Activated T-helper 17 cell treated with anti-CD3 and anti-CD28 coated beads, Interleukin-2, amount 50 U/mL, for 72 hours (primary cell): ENCODE measurements around the gene SMIM13. TPM values are rescaled to one million over a fixed set of nuclear protein-coding genes. Genes with fewer than 3 reads are reported as not detected.

ENCODE experiments used
- ATAC-seq: fragments of 150-1000 bp; cut with Tn5 transposase; replicated peaks from 2 replicates; pipeline ENCODE4 v1.10.0; 2021; ENCODE audit warnings: mild to moderate bottlenecking, moderate library complexity
- H3K27ac Mint-ChIP-seq: one replicate; pipeline ENCODE4 v1.8.0; 2022; ENCODE audit warnings: mixed read lengths
- H3K27me3 Mint-ChIP-seq: one replicate; pipeline ENCODE4 v1.8.0; 2022; ENCODE audit warnings: mixed read lengths
- H3K36me3 Mint-ChIP-seq: one replicate; pipeline ENCODE4 v1.8.0; 2022; ENCODE audit warnings: low read depth, mild to moderate bottlenecking, mixed read lengths
- H3K4me1 Mint-ChIP-seq: one replicate; pipeline ENCODE4 v1.8.0; 2022; ENCODE audit warnings: mixed read lengths
- H3K4me3 Mint-ChIP-seq: one replicate; pipeline ENCODE4 v1.8.0; 2022; ENCODE audit warnings: mild to moderate bottlenecking, mixed read lengths
- H3K9me3 Mint-ChIP-seq: one replicate; pipeline ENCODE4 v1.8.0; 2022; ENCODE audit warnings: mixed read lengths
- total RNA-seq, 2 donors: library from RNA; stranded (reverse); gene quantifications; one replicate each; pipeline ENCODE4 v1.2.3, GENCODE V29; 2022

The SMIM13 gene
- total RNA-seq, 2 donors from 2014 or later, result 5.8 to 10.5 TPM

DNA sequence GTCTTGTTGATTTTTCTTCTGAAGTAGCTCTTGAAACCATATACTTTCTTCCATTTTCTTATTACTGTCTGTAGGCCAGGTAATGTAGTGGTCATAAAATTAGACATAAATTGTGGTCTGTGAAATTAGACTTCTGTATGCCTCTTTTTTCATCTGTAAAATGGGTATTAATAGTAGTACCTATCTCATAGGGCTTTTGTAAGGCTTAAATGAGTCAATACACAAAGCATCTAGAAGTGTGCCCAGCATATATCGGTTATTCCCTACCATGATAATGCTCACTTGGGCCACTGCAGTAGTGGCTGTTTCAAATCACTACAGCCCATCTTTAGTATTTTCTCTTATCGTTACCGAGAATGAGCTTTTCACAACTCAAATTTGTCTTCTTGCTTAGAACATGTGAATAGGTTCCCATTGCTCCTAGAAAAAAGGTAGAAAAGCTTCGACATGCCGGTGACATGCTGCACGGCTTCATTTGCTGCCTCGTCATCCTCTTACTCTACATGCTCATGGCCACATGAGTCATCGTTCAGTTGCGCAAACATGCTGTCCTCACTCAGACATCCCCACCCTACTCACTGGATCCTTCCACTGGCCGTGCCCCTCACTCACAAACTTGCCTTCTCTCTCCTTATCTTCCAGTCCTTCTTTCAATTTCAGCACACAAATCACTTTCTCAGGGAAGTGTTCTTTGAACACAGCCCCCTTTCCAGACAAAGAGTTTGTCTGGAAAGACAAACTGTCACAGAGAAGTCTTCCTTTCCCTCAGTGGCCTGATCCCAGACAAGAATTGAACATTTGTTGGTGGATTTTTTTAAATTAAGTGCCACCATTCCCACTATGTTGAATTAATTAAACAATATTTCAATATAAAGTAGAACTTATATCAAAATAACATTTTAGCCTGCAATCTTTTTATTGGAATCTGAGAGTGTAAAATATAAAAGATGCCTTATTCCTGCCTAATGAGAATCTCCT is 50.0 kb downstream of the SMIM13 start:
- no peak overlapping the region for H3K27ac Mint-ChIP-seq

GRCh38 chr6:11144393-11144851 is 50.8 kb downstream of the SMIM13 start:
- Mint-ChIP-seq H3K9me3 (no peaks in the 10 kb centered on the region), H3K27ac (no peak overlapping the region), H3K4me1 (peaks cover 6% of the 10 kb centered on the region), H3K27me3 (no peaks in the 10 kb centered on the region), H3K36me3 (no peaks in the 10 kb centered on the region), H3K4me3 (no peak overlapping the region)
- peak; percentile 95 for ATAC-seq

More for the DNA sequence above, 50.0 kb downstream of the SMIM13 start:
- Mint-ChIP-seq H3K27me3 (no peaks in the 10 kb centered on the region), H3K9me3 (no peaks in the 10 kb centered on the region), H3K4me3 (no peak overlapping the region), H3K36me3 (no peaks in the 10 kb centered on the region), H3K4me1 (peaks cover 12% of the 10 kb centered on the region)
- peak; percentile 27 for ATAC-seq

- no peak overlapping the region for H3K4me3 Mint-ChIP-seq
- ATAC-seq, result no peak
- H3K36me3 Mint-ChIP-seq, result no peaks in the 10 kb centered on the region
- H3K4me1 Mint-ChIP-seq, result no peaks in the 10 kb centered on the region
- no peaks in the 10 kb centered on the region for H3K27me3 Mint-ChIP-seq
- no peaks in the 10 kb centered on the region for H3K9me3 Mint-ChIP-seq
- peak overlapping the region; percentile 31 for H3K27ac Mint-ChIP-seq
Measured at GRCh38 chr6:11146117-11146826, 52.6 kb downstream of the SMIM13 start.

DNA sequence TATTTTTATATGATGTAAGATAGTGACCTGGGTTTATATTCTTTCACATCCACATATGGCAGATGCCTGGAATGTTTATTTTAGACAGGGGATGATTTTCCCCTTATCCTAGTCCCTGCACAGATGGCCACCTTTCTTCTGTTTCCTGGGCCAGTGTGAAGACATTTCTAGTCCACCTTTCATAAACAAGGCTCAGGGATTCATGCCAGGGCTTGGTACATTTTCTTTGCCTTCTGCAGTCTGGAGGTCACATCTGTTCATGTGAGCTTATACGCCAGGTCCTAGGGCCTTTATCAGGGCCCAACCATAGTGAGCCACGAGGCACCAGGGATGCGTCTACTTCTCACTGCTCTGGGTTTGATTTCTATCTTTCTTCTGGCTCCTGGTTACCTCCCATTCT is 55.9 kb downstream of the SMIM13 start:
- H3K36me3 Mint-ChIP-seq, result no peaks in the 10 kb centered on the region

GRCh38 chr6:11151488-11151887 is 57.9 kb downstream of the SMIM13 start:
- Mint-ChIP-seq H3K4me1 (peaks cover 7% of the 10 kb centered on the region), H3K9me3 (no peaks in the 10 kb centered on the region), H3K27me3 (peaks cover 7% of the 10 kb centered on the region), H3K4me3 (no peak overlapping the region), H3K27ac (no peak overlapping the region), H3K36me3 (no peaks in the 10 kb centered on the region)
- no peak for ATAC-seq

More for the DNA sequence above, 55.9 kb downstream of the SMIM13 start:
- peaks cover 4% of the 10 kb centered on the region for H3K27me3 Mint-ChIP-seq
- H3K4me3 Mint-ChIP-seq, result no peak overlapping the region
- peaks cover 7% of the 10 kb centered on the region for H3K4me1 Mint-ChIP-seq
- no peak for ATAC-seq
- H3K9me3 Mint-ChIP-seq, result no peaks in the 10 kb centered on the region
- H3K27ac Mint-ChIP-seq, result no peak overlapping the region

DNA sequence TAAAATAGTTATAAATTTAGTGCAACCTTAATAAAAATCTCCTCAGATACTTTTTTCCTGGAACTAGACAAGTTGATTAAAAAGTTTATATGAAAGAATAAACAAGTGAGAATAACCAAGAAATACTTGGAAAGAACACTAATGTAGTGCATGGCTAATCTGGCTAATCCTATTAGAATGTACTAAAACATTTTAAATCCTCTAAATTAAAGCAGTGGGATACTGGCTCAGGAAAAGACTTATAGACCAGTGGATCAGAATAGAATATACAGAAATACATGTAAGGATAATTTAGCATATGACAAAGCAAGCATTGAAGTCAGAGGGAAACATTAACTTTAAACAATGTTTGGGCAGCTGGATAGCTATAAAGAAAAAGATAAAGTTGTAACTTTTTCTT is 58.9 kb downstream of the SMIM13 start:
- no peaks in the 10 kb centered on the region for H3K36me3 Mint-ChIP-seq
- H3K4me3 Mint-ChIP-seq, result no peak overlapping the region
- no peak overlapping the region for H3K27ac Mint-ChIP-seq
- no peaks in the 10 kb centered on the region for H3K9me3 Mint-ChIP-seq
- H3K4me1 Mint-ChIP-seq, result peaks cover 7% of the 10 kb centered on the region
- peaks cover 7% of the 10 kb centered on the region for H3K27me3 Mint-ChIP-seq
- no peak for ATAC-seq

DNA sequence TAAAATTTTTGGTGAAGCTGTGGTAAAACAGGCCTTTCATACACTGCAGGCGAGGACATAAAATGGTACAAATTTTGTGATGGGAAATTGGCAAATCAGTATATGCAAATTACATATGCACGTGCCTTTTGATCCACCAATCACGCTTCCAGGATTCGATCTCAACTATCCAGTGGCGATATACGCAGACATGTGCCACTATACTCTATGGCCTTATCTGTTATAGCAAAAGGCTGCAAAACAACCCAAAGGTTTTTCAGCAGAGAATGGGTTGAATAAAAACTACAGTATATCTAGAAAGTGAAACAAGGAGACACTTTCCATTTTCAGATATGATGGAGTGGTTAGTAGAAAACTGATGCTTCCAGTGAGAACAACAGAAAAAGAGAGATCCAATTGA is 59.8 kb downstream of the SMIM13 start:
- H3K27me3 Mint-ChIP-seq, result peaks cover 7% of the 10 kb centered on the region
- peaks cover 7% of the 10 kb centered on the region for H3K4me1 Mint-ChIP-seq
- H3K36me3 Mint-ChIP-seq, result no peaks in the 10 kb centered on the region
- peak overlapping the region; percentile 26 for H3K27ac Mint-ChIP-seq
- peak overlapping the region; percentile 76 for H3K4me3 Mint-ChIP-seq
- no peaks in the 10 kb centered on the region for H3K9me3 Mint-ChIP-seq
- ATAC-seq, result peak; percentile 21

GRCh38 chr6:11155589-11155988 is 62.0 kb downstream of the SMIM13 start:
- ATAC-seq, result no peak
- H3K4me3 Mint-ChIP-seq, result no peak overlapping the region
- H3K36me3 Mint-ChIP-seq, result no peaks in the 10 kb centered on the region
- peaks cover 7% of the 10 kb centered on the region for H3K4me1 Mint-ChIP-seq
- no peaks in the 10 kb centered on the region for H3K9me3 Mint-ChIP-seq
- peaks cover 7% of the 10 kb centered on the region for H3K27me3 Mint-ChIP-seq
- no peak overlapping the region for H3K27ac Mint-ChIP-seq

DNA sequence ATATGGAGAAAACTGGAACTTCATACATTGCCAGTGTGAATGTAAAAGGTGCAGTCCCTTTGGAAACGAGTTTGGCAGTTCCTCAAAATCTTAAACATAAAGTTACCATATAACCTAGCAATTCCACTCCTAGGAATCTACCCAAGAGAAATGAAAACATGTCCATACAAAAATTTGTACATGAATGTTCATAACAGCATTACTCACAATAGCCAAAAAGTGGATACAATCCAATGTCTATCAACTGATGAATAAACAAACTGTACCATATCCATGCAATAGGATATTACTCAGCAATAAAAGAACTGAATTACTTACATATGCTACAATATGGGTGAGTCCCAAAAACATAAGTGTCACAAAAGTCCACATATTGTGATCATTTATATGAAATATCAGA is 66.6 kb downstream of the SMIM13 start:
- no peak overlapping the region for H3K4me3 Mint-ChIP-seq
- H3K4me1 Mint-ChIP-seq, result peaks cover 9% of the 10 kb centered on the region
- H3K27ac Mint-ChIP-seq, result no peak overlapping the region
- ATAC-seq, result no peak
- no peaks in the 10 kb centered on the region for H3K27me3 Mint-ChIP-seq
- no peaks in the 10 kb centered on the region for H3K36me3 Mint-ChIP-seq
- H3K9me3 Mint-ChIP-seq, result no peaks in the 10 kb centered on the region

GRCh38 chr6:11161031-11161956 is 67.7 kb downstream of the SMIM13 start:
- Mint-ChIP-seq H3K4me1 (peaks cover 9% of the 10 kb centered on the region), H3K36me3 (no peaks in the 10 kb centered on the region)
- no peak for ATAC-seq

DNA sequence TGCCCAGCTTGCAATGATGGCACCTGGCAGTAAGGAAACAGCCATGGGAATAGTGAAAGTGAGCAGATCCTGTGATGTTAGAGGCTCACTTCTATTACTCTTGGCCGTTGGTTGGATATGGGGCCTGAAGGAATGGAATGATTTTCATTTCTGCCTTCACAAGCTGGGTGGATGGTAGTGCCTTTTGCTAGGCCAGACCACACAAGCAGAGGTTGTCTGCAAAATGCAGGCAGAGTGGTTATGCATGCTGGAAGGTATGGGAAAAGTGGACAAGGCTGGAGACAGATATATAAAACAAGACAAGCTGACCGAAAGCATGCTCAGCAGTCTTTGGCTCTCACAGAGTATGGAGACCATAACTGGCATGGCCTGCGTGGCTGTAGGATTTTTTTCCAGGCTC is 68.6 kb downstream of the SMIM13 start:
- no peak overlapping the region for H3K4me3 Mint-ChIP-seq
- H3K27ac Mint-ChIP-seq, result no peak overlapping the region
- no peaks in the 10 kb centered on the region for H3K9me3 Mint-ChIP-seq
- H3K27me3 Mint-ChIP-seq, result no peaks in the 10 kb centered on the region
- no peaks in the 10 kb centered on the region for H3K36me3 Mint-ChIP-seq
- ATAC-seq, result no peak
- H3K4me1 Mint-ChIP-seq, result peaks cover 9% of the 10 kb centered on the region

More at GRCh38 chr6:11161031-11161956, 67.7 kb downstream of the SMIM13 start:
- Mint-ChIP-seq H3K4me3 (no peak overlapping the region), H3K27me3 (no peaks in the 10 kb centered on the region), H3K9me3 (no peaks in the 10 kb centered on the region), H3K27ac (no peak overlapping the region)

GRCh38 chr6:11163932-11164331 is 70.3 kb downstream of the SMIM13 start:
- H3K4me3 Mint-ChIP-seq, result no peak overlapping the region
- peaks cover 9% of the 10 kb centered on the region for H3K4me1 Mint-ChIP-seq

DNA sequence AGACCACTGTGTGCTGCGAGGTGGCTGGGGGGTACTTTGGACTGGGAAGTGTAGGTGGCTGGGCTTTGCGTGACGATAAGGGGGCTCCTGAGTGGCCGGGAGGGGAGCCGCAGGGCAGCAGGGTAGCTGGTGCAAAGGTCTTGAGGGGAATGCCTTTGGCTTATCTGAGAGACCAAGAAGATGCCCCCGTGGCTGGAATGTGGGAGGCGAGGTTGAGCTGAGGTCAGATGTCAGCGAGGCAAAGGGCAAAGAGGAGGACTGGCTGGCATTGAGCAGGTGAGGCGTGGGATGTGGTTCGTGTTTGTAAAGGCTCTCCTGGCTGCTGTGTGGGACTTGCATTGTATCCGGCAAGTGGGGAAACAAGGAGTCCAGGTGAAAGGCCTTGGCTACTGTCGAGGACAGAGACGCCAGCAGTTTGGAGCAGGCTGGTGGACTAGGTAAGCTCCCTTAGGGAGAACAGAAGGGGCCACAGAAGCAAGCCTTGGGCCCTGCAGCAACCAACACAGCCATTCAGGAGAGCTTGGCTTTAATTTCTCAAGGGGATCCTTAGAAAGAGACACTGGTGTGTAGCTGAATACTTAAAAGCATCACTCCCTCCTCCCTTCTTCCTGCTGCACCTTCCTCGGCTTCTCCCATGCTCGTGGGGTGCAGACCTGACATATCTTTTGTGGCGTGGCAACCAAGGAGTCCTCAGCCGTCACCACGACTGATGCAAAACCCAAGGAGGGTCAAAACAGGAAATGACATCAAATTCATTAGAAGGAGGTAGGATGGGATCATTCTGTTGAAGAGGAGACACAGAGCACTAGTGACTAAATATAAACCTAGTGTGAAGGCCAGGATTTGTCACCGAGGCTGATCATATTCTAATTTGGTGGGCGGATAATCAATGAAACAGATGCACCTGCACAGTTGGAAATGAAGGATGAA is 71.3 kb downstream of the SMIM13 start:
- Mint-ChIP-seq H3K27ac (peak overlapping the region; percentile 53), H3K27me3 (no peaks in the 10 kb centered on the region), H3K4me1 (peaks cover 9% of the 10 kb centered on the region), H3K9me3 (no peaks in the 10 kb centered on the region), H3K36me3 (no peaks in the 10 kb centered on the region), H3K4me3 (no peak overlapping the region)
- peak; percentile 30 for ATAC-seq

More at GRCh38 chr6:11163932-11164331, 70.3 kb downstream of the SMIM13 start:
- ATAC-seq, result peak; percentile 87
- peak overlapping the region; percentile 53 for H3K27ac Mint-ChIP-seq
- H3K27me3 Mint-ChIP-seq, result no peaks in the 10 kb centered on the region
- no peaks in the 10 kb centered on the region for H3K36me3 Mint-ChIP-seq
- no peaks in the 10 kb centered on the region for H3K9me3 Mint-ChIP-seq
